GM18868 (cell line): ENCODE results near the gene ANKDD1A.

Experiments used
- ATAC-seq: cut with Tn5 transposase; IDR thresholded peaks from one replicate; pipeline ENCODE4 v1.9.1; 2021; ENCODE audit warnings: mild to moderate bottlenecking, moderate library complexity; ENCODE audit not compliant: unreplicated experiment

The ANKDD1A gene

DNA sequence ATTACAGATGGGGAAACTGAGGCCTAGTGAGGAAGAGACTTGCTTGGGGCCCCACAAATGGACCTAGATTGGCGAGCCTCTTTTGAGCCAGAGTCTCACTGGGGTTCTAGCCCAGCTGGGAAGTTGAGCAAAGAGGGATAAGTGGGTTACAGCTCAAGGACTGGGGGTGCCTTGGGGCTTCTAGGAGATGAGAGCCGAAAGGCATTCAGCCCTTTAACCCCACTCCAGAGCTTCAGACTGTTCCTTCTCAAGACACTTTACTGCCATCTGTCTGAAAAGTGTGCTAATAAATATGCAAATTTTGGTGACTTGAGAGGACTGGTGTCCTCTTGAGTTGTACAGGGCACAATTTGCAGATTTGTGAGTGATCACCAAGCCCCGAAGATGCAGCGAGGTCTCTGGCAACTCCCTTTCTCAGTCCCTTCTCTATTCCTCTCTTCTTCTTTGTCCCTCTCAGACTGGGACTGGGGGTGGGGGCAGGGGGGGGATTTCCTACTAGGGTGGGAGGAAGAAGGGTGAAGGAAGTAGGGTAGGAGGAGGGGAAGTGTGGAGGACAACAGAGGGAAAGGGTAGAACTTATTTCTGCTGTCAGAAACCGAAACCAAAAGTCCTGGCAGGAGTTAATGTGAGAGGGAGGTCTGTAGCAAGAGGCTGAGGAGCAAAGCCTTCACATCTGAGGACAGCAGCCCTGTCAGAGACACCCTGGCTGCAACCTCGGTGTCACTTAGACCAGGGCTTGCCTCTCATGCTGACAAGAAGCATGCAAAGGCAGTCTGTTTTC lies 16.2 kb upstream of the ANKDD1A start:
- ATAC-seq, result peak; percentile 22

DNA sequence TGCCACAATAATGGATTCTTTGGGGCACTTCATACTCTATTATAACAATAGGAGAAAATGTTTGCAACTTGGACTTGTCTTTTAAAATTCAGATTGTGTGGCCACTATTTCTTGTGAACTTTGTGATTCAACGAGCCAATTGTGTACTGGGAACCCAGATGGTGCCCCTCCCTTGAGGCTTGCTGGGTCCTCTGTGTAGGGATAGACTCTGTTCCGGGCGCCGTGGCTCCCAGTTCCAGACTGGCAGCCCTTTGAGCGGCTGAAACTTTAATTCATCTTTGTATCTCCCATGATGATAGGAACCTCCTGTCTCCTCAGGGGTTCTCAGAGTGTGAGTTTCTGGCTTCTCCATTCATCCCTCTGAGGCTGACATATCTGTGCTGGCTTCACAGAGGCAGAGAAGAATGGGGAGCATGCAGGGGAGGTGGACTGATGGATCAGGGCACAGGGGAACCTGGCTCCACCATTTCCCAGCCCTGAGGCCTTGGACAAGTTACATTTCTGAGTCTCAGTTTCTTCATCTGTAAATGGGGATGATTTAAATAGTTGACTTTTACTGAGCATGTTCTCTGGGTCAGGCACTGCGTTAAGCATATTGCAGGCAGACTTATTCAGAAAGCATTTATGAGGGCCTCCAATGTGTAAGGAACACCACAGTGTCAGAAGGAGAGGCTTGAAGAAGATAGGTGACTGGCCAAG lies 15.2 kb upstream of the ANKDD1A start:
- no peak for ATAC-seq

DNA sequence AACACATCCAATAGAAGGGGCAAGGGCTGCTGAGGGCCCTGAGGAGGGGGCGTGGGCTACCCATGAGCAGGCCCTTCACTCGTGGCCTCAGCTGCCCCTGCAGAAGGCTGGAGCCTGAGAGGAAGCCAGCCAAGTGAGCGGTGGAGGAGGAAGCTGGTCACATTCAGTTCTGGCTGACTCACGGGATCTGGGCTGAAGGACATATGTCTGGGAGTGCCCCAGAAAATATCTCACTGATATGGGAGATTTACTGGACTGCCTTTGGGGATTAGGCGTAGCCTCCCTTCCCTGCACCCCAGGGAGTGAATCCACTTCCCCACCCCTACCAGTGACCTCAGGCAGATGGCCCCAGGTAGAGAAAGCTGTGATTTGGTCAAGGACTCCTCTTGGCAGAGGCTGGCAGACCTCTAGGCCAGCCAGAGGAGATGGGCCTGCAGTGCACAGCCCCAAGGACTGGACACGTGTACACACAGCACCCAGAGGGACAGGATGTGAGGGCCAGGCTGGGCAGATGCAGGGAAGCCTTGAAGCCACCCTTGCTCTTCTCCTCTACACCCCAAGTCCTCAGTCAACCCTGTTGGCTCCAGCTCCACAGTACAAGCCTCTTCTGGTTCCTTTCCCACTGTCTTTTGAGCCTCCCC lies 14.2 kb upstream of the ANKDD1A start:
- no peak for ATAC-seq

DNA sequence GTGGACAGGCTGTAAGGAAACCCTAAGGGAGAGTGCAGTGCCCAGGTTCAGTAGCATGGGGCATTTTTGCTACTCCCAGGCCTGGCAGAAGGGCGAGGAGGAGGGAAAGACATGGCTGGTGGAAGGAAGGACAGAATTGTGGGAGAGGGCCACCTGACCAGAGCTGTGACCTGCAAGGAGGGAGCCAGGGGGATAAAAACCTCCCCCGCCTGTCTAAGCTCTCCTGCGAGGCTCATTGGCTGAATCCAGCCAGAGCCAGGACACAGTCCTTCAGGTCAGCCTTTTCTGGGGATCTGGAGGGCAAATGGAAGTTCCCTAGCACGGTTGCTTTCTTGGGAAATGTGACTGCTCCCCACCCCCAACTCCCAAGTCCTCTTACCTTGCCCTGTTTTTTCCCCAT lies 13.3 kb upstream of the ANKDD1A start:
- ATAC-seq, result no peak

DNA sequence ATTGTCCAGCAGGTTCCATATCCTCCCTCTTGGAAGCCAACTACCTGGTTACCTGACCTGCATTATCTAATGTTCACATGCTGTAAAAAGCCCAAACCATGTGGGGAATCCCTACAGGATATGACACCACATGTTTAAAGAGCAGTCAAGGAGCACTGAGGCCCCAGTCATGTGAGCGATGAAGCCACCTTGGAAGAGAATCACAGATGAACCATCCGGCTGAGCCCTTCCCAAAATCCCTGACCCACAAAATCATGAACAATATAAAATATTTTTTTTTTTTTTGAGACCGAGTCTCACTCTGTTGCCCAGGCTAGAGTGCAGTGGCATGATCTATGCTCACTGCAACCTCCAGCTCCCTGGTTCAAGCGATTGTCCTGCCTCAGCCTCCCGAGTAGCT lies 10.6 kb upstream of the ANKDD1A start:
- no peak for ATAC-seq

DNA sequence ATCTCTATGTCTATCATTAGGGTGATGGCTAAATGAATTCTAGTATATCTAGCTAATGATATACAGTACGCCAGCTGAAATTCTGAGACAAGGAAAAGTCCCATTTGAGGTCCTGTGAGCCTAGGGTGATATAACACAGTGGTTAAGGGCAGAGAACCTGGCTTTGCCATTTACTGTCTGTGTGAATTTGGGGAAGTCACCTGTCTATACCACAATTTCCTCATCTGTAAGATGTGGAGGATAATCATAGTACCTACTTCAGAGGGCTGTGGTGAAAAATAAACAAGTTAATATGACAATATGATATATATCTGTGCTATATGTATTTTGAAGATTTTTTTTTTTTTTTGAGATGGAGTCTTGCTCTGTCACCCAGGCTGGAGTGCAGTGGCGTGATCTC lies 9.8 kb upstream of the ANKDD1A start:
- no peak for ATAC-seq

DNA sequence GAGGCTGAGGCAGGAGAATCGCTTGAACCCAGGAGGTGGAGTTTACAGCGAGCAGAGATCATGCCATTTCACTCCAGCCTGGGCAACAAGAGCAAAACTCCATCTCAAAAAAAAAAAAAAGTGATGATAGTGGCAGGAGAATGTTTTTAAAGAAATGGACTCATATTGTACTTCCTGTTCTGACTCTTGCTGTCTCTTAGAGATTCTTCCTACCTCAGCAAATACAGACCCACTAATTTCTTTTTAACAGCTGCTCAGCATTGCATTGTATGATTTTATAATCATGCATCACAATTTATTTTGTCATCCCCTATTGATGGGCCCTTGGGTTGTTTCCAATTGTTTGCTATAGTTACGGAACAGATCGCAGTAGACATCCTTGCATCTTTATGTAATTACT lies 8.8 kb upstream of the ANKDD1A start:
- no peak for ATAC-seq

DNA sequence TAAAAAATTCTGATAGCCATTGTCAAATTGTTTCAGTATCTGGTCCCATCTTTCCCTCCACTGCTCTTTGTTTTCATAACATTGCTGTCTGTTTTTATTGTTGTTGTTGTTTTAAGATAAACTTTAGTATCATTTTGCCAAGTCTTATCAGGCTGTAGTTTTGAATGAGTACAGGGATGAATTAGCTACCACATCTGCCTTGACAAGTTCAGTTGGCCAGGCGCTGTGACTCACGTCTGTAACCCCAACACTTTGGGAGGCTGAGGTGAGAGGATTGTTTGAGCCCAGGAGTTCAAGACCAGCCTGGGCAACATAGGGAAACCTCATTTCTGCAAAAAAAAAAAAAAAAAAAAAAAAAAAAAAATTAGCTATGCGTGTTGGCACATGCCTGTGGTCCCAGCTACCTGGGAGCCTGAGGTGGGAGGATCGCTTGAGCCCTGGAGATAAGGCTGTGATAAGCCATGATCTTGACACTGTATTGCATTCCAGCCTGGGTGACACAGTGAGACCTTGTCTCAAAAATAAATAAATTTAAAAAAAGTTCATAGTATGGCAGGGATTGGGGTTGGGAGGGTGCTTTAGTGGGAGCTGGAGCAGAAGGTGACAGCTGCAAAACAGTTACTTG lies 8.3 kb upstream of the ANKDD1A start:
- no peak for ATAC-seq

DNA sequence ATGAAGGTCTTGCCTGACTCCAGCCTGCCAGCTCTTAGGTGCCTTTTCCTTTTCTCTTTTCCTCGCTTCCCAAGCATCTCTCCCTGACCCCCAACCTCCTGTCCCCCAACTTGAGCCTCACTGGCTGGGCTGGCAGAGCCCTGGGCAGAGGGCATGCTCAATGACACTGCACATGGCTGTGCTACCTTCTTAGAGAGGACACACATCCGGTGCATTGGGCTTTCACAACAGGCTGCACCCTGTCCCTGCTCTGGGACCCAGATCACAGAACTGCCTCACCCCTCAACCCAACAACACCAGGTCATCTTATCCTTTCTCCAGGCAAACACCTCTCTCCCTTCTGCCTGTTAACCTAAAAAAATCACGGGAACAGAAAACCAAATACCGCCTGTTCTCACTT lies 7.5 kb upstream of the ANKDD1A start:
- no peak for ATAC-seq

DNA sequence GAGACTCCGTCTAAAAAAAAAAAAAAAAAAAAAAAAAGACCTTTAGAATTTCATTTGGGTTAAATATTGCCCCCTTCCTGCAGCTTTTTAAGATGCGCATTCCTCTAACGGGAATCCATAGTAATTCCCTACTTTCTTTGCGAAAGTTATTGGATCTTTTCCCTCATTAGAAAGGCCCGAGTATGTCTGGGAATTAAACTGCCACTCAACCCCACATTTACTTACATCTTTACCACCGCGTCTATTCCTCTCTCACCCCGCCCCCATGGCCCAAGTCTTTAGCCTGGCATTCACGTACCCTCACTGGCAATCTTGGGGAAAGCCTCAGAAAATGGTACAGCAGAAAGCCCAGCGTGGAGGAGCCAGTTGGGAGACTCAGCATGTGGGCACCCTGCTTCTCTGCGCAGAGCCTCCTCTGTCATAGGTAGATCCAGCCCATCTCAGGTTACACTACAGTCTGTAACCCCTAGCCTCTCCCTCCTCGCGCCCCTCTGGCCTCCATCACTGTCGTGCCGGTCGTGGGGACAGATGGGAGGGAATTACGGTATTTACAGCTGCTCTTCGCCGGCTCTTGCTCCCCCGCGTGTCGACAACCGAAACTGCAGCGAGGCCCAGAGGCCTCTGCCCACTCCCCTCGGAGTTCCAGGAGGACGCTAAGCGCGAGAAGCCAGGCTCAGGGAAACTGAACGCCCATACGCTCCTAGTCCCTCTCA lies 6.4 kb upstream of the ANKDD1A start:
- peak; percentile 68 for ATAC-seq

DNA sequence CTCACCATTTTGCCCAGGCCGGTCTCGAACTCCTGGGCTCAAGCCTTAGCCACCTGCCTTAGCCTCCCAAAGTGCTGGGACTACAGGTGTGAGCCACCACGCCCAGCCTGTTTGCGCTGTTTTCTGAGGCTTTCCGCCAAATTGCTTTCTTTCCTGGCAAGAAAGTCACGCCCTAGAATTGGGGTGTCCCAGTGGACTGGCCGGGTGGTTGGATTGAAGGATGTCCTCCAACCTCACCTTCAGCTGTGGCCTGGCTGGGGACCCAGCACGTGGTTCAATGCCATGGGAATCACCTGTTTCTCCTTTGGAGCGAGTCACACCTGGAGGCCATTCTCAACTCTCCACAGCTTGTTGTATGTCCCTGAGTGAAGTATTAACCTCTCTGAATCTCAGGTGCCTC lies 5.8 kb upstream of the ANKDD1A start:
- ATAC-seq, result no peak

DNA sequence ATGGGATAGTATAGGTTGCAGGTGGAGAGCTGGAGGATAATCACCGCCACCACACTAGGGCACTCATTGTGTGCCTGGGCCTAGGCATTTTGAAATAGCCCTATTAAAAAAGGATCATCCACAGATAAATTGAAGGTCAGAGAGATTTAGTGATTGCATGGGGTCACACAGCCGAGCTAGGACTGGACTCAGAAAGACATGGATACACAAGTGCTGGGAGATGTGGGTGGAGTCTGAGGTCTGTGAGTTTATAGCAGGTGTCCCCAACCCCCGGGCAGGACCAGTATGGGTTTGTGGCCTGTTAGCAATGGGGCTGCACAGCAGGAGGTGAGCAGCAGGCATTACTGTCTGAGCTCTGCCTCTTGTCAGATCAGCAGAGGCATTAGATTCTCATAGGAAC lies 5.3 kb upstream of the ANKDD1A start:
- no peak for ATAC-seq

DNA sequence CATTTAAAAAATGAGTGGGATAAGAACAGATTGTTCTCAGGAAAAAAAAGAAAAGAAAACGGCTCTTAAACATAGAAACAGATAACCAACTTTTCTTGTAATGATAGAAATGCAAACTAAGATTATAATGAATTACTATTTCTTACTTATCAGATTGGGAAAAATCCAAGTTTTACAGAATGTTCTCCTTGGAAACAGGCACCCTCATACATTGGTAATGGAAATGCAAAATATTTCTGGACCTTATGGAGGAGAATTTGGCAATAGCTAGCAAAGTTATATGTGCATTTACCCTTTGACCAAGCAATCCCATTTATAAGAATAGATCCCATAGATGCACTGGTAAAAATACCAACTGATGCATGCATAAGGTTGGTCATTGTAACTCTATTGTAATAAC lies 3.7 kb upstream of the ANKDD1A start:
- ATAC-seq, result no peak

DNA sequence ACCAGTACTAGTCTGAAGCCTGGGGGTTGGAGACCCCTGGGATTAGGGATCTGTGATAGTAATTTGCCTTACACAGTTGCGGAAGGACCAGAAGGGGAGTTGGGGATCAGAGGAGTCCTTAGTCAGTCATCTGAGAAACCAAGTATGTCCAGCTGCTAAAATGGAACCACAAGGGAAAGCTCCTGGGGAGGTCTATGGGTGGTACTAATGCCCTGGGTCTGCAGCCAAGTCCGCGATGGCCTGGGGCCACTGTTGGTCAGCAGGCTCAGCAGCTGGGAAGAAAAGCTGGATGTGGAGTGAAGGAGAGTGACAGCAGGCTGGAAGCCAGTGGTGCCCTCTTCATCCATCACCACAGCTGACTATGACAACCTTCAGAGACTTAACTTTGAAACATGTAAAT lies 2.2 kb upstream of the ANKDD1A start:
- ATAC-seq, result no peak

DNA sequence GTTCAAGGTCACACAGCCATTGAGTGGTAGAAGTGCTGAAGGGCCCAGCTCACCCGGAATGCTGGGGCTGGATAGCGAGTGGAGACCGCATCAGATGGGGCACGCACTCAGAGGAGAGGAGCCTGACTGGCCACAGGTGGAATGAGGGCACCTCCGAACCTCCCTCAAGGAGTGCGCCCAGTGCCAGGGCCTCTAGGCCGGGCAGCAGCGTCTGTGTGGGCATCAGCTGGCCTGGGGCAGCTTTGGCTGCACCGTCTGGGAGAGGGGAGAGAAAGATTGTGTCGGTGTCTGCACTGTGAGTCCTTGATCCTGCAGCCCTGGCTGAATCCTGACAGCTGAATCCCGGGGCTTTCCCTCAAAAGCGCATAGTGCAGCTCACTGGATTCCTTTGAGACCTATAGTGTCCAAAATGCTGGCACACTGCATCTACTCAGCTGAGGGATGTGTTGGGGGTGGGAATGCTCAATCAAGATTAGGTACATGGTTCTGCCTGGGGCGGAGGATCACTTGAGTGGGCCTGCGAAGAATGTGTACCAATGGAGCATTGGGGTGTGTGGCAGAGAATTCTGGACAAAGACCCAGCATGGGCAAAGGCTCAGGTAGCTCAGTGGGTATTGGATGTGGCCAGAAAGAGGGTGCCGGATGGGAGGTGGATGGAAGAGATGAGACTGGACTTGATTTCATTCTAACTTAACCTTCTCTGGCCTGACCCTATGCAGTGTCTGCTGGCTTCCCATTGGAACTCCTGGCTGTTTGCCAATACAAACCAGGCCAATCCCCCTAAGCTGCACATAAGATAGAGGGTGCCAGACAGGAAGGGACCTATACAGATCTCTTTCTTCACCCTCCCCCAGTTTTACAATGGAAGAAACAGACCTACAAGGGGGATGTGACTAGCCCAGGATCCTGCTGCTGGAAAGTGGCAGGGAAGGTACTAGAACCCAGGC lies 950 bp downstream of the ANKDD1A start:
- ATAC-seq, result no peak

DNA sequence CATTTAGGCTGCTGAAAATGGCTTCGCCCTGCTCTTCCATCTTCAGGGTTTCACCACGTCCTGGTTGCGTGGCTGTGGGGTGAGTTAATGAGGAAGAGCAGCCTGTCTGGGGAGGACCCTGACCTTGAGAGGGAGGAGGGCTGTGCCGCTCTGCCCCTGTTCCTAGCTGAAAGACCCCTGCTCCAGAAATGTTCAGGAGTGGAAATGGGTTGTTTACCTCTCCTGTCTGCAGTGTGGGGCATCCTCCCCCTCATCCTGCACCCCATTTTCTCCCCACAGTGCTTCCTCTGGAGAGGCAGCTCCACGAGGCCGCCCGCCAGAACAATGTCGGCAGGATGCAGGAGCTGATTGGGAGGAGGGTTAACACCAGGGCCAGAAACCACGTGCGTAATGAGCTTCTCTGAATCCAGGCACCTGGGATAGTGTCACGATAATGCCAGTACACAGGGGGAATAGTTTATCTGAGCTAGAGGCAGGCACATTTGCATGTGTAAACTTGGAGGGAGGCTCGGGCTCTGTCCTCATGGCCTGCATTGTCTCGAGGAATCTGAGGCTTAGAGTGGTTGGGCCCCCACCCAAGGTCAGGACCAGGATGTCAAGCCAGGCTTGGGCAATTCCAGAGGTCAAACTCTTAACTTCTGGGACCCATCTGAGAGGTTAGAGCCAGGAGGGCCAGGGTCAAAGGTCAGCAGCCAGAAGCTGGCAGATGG lies 4.0 kb downstream of the ANKDD1A start:
- no peak for ATAC-seq

DNA sequence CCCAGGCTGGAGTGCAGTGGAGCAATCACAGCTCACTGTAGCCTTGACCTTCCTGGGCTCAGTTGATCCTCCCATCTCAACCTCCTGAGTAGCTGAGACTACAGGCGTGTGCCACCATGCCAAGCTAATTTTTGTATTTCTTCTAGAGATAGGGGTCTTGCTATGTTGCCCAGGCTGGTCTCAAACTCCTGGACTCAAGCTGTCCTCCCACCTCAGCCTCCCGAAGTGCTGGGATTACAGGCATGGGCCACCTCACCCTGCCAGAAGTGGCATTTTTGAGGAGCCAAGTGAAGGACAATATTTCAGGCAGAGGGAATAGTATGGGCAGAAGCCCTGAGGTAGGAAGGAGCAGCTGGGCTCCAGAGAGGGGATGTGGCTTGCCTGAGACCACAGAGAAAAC lies 4.7 kb downstream of the ANKDD1A start:
- no peak for ATAC-seq

DNA sequence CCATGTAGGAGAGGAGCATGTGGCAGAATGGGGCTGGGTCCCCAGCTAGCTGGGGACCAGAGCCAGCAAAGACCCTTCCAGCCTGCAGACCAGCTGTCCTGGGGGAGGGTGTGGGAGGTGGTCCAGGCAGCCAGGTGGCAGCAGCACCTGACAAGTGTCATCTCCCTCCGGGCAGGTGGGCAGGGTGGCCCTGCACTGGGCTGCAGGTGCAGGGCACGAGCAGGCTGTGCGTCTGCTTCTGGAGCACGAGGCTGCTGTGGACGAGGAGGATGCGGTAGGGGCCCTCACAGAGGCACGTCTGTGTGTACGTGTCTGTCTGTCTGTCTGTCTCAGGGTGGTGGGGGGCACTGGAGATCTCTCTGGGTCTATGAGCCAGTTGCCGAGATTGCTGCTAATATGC lies 5.5 kb downstream of the ANKDD1A start:
- no peak for ATAC-seq

DNA sequence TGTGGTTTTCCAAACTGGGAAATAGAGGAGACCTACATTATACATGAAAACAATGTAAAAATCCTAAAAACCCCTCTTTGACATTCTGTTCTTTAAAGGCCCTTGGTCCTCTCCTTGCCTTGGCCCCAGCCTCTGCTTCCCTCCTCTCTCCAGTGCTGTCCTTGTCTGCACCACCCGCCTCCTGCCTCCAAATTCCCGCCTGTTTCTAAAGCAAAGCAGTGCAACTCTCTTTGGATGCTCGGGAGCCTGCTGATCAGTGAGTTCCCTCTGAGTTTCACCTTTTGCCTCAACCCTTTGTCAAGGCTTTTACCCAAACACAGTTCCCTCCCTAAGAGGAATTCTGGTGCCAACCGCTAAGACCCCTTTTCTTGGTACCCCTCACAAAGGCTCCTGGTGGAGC lies 8.0 kb downstream of the ANKDD1A start:
- ATAC-seq, result no peak
